ENCODE data around the gene CADM2.
"Not testable (repeated sequence)": the region's sequence is repeated elsewhere in the genome, so short reads cannot be mapped to it uniquely, and the experiment has no call there.

The CADM2 gene

DNA sequence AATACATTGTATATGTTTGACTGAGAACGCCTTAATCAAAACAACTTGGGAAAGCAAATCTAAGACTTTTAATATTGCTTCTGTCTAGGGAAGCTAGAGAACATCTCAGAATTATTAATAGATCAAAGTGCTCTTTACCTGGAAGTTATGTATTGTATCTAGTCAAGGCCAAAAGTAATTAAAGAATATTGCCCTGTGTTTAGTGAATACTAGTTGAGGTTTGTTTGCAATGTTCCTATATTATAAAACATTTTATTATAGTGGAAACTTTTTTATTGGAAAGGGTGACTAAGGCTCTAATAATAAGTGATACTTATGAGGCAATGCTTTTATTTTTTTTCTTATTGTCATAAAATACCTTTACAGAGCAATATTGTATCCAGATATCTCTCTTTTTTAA, 118.2 kb downstream of the CADM2 start:
- DNase-seq (ENCODE audit: low read depth) = no peak

DNA sequence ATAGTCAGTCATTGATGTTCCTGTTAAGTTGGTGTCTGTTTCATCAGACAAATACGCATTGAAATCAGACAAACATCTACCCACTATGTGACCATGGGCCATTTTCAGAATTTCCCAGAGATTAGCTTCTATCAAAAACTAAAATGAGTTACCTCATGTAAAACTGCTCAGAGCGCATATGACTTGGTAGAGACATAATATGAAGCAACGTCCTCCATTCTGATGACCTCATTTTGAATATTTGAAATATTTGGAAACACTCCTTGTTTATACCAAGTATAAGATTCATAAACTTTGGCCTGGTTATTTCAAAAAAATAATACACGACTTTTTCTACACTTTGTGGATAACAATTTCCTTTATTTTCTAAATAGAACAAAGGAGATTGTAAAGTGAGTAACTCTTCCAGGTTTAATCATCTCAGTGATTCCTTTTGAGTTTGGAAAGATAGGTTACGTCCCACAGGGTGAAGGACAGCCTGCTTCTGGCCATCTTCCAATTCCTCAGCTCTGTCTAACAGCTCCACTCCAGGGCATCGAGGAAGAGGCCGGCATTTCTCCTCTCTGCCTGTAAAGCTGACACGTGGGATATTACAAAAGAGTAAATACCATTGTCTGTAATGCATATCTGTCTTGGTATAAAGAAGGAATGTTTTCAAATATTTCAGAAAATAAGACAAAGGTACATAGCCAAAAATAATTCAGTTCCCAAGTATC, 122.6 kb downstream of the CADM2 start:
- no peak for DNase-seq (ENCODE audit: low read depth)

DNA sequence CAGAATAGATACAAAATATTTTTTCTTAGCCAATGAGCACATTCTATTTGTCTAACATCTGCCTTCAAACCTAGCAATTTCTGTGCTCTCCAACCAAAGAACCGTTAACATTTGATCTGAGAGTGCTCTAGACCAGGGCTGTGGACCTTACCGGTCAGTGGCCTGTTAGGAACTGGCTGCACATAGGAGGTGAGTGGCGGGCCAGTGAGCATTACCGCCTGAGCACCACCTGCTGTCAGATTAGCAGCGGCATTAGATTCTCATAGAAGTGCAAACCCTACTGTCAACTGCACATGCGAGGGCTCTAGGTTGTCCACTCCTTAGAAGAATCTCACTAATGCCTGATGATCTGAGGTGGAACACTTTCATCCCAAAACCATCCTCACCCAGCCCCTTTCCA, 131.7 kb downstream of the CADM2 start:
- DNase-seq (ENCODE audit: low read depth) = no peak

DNA sequence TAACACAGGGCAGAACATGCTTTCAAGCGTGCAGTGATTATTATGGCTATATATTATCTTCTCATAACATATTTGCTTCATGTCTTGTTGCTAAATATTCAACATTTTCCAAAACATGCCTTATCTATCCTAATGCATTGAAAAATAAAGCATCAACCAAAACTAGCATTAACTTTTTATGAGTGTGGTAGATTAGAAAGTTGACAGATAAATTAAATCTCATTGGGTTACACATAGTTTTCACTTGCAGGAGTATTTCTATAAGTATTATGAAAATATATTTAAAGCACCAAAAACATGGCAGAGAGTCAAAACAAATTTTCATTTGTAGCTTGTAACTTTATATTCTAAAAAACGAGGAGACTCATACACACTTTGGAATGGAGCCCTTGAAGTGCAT, 141.5 kb downstream of the CADM2 start:
- no peak for DNase-seq (ENCODE audit: low read depth)

DNA sequence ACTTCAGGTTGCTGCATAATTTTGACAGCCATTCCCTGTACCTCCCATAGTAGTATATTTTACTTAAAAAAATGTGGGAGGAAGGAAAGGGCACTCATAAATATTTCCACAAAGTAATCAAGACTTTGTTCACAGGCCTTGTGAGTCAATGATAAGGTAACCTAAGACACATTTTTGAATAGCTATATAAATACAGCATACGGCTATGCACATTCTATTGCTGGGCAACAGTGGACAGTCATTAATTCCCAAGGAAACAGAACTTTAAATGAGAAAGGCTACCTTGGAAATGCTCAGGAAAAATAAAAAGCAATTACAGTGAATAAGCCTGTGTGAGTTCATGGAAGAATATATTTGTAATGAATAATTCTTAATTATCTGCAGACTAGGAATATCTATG, 144.0 kb downstream of the CADM2 start:
- no peak for DNase-seq (ENCODE audit: low read depth)

DNA sequence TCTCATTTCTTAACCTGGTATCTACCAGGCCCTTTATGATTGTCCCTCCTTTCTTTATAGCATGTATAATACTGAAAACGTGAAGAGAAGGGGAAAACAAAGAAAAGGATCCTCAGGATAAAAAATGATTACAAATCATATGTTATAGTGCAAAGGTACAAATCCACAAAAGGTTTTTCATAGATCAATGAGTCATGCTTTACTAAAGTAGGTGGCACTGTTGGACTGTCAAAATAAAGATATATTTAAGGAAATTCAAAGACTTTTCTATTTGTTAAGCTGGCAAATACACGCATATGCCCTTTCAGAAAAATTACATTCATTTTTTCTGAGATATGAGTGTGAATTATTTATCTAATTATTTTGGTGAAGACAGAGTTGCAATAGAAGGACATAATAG, 151.6 kb downstream of the CADM2 start:
- no peak for DNase-seq (ENCODE audit: low read depth)

DNA sequence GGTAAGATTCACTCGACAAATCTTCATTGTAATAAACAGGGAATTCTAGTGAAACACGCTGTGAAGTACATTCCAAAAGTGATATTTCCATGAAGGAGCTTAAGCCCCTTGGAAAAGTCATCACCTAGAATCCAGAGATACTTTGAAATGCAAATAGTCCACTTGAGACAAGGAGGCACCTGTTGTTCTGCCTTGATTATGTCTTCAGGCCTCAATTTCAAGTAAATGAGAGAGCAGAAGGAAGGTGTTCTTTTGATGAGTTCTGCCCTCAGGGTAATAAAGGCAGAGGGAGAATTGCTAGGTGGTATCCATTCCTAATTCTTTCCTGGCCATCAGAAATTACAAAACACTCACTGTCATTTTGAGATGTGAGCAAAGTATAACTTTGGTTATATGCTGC, 162.1 kb downstream of the CADM2 start:
- no peak for DNase-seq (ENCODE audit: low read depth)

DNA sequence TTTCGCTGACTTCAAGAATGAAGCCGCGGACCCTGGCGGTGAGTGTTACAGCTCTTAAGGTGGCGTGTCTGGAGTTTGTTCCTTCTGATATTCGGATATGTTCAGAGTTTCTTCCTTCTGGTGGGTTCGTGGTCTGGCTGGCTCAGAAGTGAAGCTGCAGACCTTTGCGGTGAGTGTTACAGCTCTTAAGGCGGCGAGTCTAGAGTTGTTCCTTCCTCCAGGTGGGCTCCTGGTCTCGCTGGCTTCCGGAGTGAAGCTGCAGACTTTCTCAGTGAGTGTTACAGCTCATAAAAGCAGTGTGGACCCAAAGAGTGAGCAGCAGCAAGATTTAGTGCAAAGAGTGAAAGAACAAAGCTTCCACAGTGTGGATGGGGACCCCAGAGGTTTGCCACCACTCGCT, 174.1 kb downstream of the CADM2 start:
- not testable (repeated sequence) for DNase-seq (ENCODE audit: low read depth)

DNA sequence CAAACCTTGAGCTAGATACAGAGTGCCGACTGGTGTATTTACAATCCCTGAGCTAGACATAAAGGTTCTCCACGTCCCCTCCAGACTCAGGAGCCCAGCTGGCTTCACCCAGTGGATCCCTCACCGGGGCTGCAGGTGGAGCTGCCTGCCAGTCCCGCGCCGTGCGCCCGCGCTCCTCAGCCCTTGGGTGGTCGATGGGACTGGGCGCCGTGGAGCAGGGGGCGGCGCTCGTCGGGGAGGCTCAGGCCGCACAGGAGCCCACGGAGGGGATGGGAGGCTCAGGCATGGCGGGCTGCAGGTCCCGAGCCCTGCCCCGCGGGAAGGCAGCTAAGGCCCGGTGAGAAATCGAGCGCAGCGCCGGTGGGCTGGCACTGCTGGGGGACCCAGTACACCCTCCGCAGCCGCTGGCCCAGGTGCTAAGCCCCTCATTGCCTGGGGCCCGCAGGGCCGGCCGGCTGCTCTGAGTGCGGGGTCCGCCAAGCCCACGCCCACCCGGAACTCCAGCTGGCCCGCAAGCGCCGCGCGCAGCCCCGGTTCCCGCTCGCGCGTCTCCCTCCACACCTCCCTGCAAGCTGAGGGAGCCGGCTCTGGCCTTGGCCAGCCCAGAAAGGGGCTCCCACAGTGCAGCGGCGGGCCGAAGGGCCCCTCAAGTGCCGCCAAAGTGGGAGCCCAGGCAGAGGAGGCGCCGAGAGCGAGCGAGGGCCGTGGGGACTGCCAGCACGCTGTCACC, 175.1 kb downstream of the CADM2 start:
- DNase-seq (ENCODE audit: low read depth) = not testable (repeated sequence)

DNA sequence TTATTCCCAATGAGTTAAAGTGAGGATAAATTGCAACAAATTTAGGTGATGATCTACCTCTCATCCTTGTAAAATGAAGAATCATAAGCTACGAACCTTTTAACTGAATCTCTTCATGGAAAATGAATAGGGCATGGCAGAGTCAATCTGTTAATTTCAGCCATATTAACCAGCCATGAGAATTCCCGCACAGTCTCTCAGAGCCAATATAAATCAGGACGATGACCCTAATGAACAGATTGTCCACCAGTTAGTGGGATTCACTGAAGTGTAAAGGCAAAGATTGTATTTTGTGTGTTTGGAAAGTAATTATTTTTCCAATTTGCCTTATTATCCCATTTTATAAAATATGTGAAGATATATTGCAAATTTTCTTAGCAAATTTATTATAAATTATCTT, 183.8 kb downstream of the CADM2 start:
- no peak for DNase-seq (ENCODE audit: low read depth)

DNA sequence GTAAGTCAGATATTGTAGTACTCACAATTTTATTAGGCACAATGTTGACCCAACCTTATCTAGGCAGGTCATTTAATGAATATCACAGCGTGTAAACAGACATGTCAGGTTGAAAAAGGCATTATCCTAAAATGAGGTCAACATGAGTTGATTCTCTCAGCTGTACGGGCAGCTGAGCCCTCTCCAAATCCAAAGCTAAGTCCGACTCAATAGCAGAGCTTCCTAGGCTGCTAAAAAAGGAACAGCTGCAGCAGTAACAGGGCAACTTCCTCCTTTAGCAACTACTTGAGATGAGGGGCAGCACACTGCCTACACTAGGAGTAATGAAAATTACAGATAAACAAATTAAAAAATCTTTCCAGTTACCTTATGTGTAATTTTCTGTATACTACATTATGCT, 189.2 kb downstream of the CADM2 start:
- no peak for DNase-seq (ENCODE audit: low read depth)

DNA sequence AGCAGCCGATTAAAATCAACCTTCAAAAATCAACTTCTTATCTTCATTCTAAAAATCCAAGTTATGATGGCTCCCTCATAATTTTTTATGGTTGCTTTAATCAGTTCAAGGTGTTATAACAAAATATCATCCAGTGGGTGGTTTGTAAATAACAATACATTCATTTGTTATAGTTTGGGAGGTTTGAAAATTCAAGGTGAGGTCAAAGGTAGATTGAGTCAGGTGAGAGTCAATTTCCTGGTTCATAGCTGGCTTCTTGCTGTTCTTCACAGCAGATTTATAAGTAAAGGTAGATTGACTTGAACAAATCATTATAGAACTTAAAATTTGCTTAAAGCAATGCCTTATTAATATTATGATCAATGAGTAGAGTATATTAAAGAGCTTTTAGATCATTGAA, 192.8 kb downstream of the CADM2 start:
- DNase-seq (ENCODE audit: low read depth) = no peak

DNA sequence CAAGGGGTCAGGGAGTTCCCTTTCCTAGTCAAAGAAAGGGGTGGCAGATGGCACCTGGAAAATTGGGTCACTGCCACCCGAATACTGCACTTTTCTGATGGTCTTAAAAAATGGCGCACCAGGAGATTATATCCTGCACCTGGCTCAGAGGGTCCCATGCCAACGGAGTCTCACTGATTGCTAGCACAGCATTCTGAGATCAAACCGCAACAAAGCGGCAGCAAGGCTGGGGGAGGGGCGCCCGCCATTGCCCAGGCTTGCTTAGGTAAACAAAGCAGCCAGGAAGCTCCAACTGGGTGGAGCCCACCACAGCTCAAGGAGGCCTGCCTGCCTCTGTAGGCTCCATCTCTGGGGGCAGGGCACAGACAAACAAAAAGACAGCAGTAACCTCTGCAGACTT, 194.5 kb downstream of the CADM2 start:
- DNase-seq (ENCODE audit: low read depth) = not testable (repeated sequence)

DNA sequence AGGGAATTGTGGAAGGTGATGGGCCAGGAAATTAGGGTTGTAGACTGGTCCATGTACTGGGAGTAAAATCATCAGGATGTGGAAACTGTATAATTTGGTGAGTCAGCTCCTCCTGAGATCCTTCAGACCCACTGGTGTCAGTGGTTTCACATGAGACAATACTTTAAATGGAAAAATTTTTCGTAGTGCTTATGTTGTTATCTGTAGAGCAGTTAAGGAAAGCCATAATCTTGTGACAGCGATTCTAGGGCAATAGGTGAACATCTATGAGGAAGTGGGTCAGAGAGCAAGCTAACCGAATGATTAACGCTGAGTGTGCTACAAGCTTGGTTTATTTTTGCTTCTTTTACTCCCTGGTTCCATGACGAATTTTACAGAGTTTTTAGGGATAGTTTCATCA, 200.6 kb downstream of the CADM2 start:
- no peak for DNase-seq (ENCODE audit: low read depth)

DNA sequence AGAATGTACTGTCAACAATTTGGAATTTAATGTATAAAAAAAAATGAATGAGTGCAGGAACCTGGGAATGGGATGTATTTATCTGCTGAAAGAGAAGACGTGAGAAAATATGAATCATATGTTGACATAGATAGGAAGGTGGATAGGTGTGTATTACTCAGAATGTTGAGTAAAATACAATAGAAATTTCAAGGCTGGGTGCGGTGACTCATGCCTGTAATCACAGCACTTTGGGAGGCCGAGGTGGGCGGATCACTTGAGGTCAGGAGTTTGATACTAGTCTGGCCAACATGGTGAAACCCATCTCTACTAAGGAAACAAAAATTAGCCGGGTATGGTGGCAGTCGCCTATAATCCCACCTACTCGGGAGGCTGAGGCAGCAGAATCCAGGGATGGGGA, 202.8 kb downstream of the CADM2 start:
- DNase-seq (ENCODE audit: low read depth) = no peak

DNA sequence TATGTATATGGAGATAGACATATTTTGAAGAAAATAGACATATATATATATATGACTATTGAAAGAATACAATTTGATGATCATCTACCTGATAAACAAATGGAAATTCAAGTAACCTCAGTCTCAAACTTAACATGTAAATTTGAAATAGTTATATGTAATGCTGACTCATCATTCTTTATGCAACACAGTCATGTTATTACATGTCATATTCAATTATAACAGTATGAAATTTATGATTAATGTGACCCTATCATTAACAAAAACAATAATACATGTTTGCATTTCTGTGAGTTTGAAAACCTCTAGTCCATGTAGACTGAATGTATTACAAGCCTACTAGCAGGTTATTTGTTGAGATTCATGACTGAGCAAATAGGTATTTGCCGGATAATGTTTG, 204.1 kb downstream of the CADM2 start:
- no peak for DNase-seq (ENCODE audit: low read depth)

DNA sequence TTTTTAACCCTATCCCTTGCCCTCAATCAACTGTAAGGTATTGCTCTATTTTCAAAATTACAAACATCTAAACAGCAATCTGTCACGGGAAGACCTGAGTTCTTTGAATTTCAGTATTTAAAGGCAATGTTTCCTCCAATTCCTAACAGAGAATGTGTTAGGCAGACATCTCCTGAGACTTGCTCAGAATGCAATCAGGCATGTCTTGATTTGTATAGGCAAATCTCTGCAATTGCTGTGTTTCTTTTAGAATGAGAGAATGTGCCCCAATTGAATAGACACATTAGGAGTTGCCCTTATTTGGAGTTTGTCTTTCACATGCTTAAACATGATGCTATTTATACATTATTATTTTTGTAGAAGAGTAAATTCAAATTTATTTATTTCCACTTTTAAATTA, 205.6 kb downstream of the CADM2 start:
- DNase-seq (ENCODE audit: low read depth) = no peak

DNA sequence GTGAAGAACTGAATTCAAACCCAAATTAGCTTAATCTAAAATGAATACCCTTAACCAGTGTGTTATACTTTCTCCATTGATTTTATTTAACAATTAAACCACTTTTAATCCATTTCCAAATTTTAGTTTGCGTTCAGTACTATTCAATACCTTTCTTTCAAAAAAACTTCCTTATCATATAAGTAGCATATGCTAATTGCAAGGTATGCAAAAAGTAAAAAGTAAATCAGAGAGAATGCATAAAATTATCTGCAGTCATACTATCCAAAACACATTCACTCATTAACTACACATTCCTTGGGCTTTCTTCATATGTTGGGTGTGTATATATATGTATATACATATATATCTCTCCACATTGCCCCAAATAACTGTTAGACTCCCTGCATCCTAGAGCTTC, 208.8 kb downstream of the CADM2 start:
- DNase-seq (ENCODE audit: low read depth) = no peak

DNA sequence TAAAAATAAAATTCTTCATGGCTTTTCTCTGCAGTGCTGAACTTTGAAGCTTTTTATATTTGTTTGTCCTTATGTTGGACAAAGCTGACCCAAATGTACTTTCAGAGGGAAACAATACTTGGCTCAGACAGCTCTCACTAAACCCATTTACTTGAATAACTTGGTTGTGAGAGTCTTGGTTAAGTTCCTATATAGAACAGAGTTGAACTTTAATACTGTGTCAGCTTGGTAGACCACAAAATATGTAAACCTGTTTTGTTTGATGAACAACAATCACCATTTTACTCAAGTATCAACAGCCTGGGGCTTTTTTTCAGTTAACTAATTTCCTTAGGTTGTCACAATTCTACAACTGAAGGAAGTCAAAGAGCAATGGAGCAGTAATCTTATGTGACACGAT, 211.9 kb downstream of the CADM2 start:
- DNase-seq (ENCODE audit: low read depth) = no peak

DNA sequence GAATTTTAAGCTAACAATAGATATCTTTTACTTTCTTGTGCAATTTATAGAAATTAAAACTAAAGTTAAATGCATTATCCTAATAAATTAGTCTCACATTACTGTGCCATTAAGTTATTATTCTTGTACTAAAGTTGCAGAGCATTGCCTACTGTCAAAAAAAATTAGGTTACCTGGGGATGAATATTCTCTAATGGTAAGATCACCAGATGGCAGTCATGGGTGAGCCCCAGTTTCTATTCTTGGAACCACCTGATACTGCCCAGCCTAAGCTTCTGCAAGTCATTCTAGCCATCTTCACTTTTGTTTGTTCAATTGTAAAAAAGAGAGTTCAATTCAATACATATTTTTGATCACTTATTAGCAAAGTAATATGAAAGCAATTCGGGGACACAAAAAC, 213.2 kb downstream of the CADM2 start:
- no peak for DNase-seq (ENCODE audit: low read depth)

DNA sequence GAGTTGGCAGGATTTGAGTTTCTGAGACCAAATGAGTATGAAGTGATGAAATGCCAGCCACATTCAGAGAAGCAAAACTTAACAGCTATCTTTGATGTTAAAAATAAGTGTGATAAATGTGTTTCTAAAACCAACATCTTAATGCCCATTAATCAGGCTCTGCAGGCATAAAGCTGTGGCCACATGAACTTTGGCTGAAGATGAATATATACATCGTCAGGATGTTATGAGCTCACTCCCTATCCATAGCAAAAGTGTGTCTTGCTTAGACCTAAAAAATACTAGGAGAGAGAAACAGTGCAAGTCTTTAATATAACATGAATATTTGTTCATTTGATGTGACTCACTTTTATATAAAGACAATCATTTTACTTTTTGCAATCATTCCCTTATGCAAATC, 218.0 kb downstream of the CADM2 start:
- no peak for DNase-seq (ENCODE audit: low read depth)

DNA sequence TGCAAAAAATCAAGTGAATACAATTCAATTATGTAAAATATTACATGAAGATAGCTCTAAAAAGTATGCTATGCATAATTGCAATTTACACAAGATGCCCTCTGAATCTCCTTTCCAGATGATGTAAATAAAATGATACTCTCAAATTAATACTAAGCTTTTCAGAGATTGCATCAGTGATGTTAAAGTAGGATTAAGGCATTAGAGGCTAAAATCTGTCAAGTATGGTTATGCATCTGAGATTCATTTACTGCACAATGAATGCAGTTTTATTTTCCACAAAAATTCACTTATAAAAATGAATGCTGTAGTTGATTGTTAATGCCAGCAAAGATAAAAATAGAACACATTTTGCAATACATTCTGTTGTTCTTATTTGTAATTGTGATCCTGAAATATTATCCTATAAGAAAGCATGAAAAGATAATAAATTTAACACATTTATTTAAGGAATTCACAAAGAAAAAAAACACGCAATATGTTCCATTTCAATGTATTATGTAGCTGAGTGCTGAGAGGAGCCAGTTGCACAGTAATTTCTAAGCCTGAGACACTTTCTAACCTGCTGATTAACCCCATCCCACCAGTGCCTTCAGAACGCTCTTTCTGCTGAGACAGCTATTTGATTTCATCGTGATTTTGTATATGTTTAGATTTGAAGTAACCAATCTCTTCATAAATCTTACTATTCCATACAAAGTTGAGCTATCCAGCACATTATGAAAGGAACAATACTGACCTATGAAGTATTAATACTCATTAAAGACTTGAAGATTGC, 224.4 kb downstream of the CADM2 start:
- DNase-seq (ENCODE audit: low read depth) = no peak

DNA sequence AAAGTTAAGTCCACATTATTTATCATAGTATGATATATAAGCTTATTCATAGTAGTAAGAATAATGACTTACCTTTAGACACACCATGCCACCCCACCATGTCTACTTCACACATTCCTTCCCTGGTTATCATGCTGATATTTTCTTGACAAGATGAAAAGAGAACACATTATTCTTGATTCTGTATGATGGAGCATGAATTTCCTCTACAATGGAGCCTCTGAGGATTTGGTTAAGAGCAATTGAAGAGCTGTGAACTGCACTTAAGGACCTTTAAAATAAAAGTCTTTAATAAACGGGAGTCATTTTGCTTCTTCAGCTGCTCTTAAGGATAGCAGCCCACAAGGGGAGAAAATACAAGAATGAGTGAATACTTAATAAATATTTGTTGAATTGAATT, 226.7 kb downstream of the CADM2 start:
- DNase-seq (ENCODE audit: low read depth) = no peak
